Mesothelial cell of epicardium (in vitro differentiated cells): ENCODE measurements around the gene SPATA6. TPM values are rescaled to one million over a fixed set of nuclear protein-coding genes. Genes with fewer than 3 reads are reported as not detected.
"Not testable (repeated sequence)": the region's sequence is repeated elsewhere in the genome, so short reads cannot be mapped to it uniquely, and the experiment has no call there.

Experiments used
- DNase-seq, 2 experiments: peaks; one replicate each; pipeline ENCODE4 v3.0.0; 2021; ENCODE audit warnings: low spot score in 2 of 2; ENCODE audit not compliant: unreplicated experiment in 2 of 2
- H3K27ac Mint-ChIP-seq: 2 replicates; pipeline ENCODE4 v1.8.0; 2021; ENCODE audit warnings: mixed read lengths
- H3K27me3 Mint-ChIP-seq: 2 replicates; pipeline ENCODE4 v1.8.0; 2021; ENCODE audit warnings: low read depth, mixed read lengths
- H3K36me3 Mint-ChIP-seq: 2 replicates; pipeline ENCODE4 v1.8.0; 2021; ENCODE audit warnings: mixed read lengths
- H3K4me1 Mint-ChIP-seq: 2 replicates; pipeline ENCODE4 v1.8.0; 2021; ENCODE audit warnings: mixed read lengths
- H3K4me3 Mint-ChIP-seq: 2 replicates; pipeline ENCODE4 v1.8.0; 2021; ENCODE audit warnings: mild to moderate bottlenecking, moderate library complexity, mixed read lengths
- H3K9me3 Mint-ChIP-seq: 2 replicates; pipeline ENCODE4 v1.8.0; 2021; ENCODE audit warnings: mixed read lengths
- total RNA-seq: library from RNA; stranded (reverse); gene quantifications from 3 replicates; pipeline ENCODE4 v1.2.1, GENCODE V29; 2021
- TF ChIP-seq, protein P1 (sequence below): fragments of 200-600 bp; sonication (generic); IDR thresholded peaks from one replicate; pipeline ENCODE4 v1.5.0; 2021; ENCODE audit warnings: antibody characterized with exemption; ENCODE audit not compliant: unreplicated experiment

Gene SPATA6
- total RNA-seq, 1 donor from 2014 or later = 17.9 TPM

DNA sequence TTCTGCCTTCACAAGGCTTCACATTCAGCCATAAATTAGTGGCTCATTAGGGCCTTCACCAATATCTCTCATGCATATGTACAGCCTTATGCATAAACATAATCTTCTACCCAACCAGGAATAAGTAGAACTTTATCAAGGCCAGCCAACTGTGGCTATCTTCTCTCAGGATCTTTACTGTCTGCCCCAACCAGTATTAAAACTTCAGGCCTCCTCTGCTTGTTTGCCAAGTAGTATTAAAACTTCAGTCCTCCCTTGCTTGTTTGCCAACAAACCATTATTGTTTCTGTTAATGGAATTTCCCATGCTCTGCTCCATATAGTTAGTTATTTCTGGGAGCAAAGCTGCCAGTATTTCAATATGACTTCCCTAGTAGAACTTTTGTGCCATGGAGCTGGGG lies 169.4 kb downstream of the SPATA6 start:
- no peak for DNase-seq
- Mint-ChIP-seq H3K36me3 (peaks cover 11% of the 10 kb centered on the region), H3K27me3 (no peaks in the 10 kb centered on the region), H3K9me3 (peaks cover 29% of the 10 kb centered on the region), H3K4me3 (no peak overlapping the region), H3K27ac (no peak overlapping the region), H3K4me1 (no peaks in the 10 kb centered on the region)
- TF ChIP-seq, protein P1, sequence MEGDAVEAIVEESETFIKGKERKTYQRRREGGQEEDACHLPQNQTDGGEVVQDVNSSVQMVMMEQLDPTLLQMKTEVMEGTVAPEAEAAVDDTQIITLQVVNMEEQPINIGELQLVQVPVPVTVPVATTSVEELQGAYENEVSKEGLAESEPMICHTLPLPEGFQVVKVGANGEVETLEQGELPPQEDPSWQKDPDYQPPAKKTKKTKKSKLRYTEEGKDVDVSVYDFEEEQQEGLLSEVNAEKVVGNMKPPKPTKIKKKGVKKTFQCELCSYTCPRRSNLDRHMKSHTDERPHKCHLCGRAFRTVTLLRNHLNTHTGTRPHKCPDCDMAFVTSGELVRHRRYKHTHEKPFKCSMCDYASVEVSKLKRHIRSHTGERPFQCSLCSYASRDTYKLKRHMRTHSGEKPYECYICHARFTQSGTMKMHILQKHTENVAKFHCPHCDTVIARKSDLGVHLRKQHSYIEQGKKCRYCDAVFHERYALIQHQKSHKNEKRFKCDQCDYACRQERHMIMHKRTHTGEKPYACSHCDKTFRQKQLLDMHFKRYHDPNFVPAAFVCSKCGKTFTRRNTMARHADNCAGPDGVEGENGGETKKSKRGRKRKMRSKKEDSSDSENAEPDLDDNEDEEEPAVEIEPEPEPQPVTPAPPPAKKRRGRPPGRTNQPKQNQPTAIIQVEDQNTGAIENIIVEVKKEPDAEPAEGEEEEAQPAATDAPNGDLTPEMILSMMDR = no peak

DNA sequence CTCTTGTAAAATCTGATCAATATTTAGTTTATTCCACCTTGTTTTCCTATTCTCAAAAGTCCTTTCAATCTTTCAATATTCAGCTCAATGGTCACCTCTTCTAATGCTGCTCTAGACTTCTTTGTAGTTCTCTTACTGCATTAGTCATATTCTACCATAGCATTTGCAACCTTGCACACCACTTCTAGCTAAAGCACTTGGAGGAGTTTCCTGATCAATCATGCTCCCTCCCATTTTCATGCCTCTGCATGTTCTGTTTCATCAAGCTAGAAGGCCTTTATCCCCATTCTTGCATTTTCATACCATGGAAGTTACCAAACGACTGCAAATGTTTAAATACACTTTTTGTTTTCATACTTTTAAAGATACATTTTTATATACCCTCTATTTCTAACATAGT lies 177.3 kb downstream of the SPATA6 start:
- peaks cover 3% of the 10 kb centered on the region for H3K9me3 Mint-ChIP-seq
- H3K4me1 Mint-ChIP-seq = no peaks in the 10 kb centered on the region
- DNase-seq = no peak
- H3K27ac Mint-ChIP-seq = no peak overlapping the region
- no peaks in the 10 kb centered on the region for H3K27me3 Mint-ChIP-seq
- H3K36me3 Mint-ChIP-seq = peaks cover 2% of the 10 kb centered on the region
- no peak overlapping the region for H3K4me3 Mint-ChIP-seq
- TF ChIP-seq, protein P1 = no peak

DNA sequence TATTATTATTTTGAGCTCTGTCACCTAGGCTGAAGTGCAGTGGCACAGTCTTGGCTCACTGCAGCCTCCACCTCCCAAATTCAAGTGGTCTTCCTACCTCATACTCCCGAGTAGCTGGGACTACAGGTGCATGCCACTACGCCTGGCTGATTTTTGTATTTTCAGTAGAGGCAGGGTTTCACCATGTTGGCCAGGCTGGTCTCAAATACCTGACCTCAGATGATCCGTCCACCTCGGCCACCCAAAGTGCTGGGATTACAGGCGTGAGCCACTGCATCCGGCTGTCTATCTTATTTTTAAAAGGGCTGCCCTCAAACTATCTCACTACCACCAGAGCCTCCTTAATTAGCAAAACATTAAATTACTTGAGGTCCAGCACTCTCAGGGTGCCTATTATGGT lies 177.9 kb downstream of the SPATA6 start:
- not testable (repeated sequence) for H3K36me3 Mint-ChIP-seq, H3K27me3 Mint-ChIP-seq, H3K27ac Mint-ChIP-seq, DNase-seq, H3K4me3 Mint-ChIP-seq, H3K4me1 Mint-ChIP-seq, H3K9me3 Mint-ChIP-seq

DNA sequence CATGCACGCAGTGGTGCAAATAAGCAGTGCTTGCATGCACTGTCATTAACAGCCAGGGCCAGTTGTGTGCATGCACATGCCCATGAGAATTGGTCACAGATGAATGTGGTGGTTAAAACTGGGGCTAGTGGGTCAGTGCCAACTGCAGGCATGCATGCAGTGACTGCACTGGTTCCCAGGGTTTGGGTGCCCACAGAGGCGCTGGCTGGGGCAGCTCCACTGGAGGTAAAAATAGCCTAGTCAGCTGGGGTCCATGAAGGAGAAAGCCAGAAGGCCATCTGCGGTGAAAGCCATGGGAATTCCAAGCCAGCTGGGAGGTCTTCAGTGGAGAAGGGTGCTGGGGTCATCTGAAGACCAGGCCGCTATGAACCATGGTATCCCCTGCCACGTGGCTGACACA lies 179.3 kb downstream of the SPATA6 start:
- H3K27ac Mint-ChIP-seq = no peak overlapping the region
- peaks cover 11% of the 10 kb centered on the region for H3K9me3 Mint-ChIP-seq
- H3K4me3 Mint-ChIP-seq = no peak overlapping the region
- DNase-seq = no peak
- no peaks in the 10 kb centered on the region for H3K4me1 Mint-ChIP-seq
- TF ChIP-seq, protein P1 = no peak
- no peaks in the 10 kb centered on the region for H3K27me3 Mint-ChIP-seq
- H3K36me3 Mint-ChIP-seq = peaks cover 2% of the 10 kb centered on the region

DNA sequence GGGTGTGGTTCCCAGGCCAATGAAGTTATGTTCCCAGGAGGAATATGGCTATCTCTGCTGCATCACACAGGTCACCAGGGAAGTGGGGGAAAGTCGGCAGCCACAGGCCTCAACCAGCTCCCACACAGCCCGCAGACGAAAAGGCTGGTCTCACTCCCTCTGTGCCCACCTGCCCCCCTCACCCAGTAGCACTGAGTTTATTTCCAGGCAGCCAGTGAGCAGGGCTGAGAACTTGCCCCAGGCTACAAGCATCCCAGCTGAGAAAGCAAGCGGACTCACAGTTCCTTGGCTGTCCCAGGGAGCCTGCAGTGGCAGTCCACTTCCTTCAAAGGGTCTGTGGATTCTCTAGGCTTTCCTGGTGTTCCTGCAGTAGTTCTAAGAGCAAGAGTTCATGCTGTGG lies 180.6 kb downstream of the SPATA6 start:
- Mint-ChIP-seq H3K4me3 (no peak overlapping the region), H3K27ac (no peak overlapping the region), H3K36me3 (peaks cover 2% of the 10 kb centered on the region), H3K4me1 (no peaks in the 10 kb centered on the region), H3K9me3 (peaks cover 14% of the 10 kb centered on the region), H3K27me3 (no peaks in the 10 kb centered on the region)
- TF ChIP-seq, protein P1 = no peak
- DNase-seq = no peak

DNA sequence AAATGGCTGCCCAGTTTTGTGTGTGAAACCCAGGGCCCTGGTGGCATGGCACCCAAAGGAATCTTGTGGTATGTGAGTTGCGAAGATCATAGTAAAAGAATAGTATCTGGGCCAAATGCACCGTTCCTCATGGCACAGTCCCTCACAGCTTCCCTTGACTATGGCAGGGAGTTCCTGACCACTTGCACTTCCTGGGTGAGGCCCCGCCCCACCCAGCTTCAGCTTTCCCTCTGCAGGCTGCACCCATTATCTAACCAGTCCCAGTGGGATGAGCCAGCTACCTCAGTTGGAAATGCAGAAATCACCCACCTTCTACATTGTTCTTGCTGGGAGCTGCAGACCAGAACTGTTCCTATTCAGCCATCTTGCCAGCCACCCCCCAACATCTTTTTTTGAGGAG lies 186.5 kb downstream of the SPATA6 start:
- Mint-ChIP-seq H3K9me3 (peaks cover 22% of the 10 kb centered on the region), H3K4me3 (no peak overlapping the region), H3K27me3 (no peaks in the 10 kb centered on the region), H3K27ac (no peak overlapping the region), H3K36me3 (peaks cover 2% of the 10 kb centered on the region), H3K4me1 (no peaks in the 10 kb centered on the region)
- DNase-seq = no peak
- TF ChIP-seq, protein P1 = no peak

DNA sequence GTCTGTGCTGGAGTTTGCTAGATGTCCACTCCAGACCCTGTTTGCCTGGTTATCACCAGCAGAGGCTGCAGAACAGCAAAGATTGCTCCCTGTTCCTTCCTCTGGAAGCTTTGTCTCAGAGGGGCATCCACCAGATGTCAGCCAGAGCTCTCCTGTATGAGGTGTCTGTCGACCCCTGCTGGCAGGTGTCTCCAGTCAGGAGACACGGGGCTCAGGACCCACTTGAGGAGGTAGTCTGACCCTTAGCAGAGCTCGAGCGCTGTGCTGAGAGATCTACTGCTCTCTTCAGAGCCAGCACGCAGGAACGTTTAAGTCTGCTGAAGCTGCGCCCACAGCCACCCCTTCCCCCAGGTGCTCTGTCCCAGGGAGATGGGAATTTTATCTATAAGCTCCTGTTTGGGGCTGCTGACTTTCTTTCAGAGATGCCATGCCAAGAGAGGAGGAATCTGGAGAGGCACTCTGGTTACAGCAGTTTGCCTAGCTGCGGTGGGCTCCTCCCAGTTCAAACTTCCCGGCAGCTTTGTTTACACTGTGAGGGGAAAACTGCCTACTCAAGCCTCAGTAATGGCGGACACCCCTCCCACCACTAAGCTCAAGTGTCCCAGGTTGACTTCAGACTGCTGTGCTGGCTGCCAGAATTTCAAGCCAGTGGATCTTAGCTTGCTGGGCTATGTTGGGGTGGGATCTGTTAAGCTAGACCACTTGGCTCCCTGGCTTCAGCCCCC lies 187.1 kb downstream of the SPATA6 start:
- H3K4me3 Mint-ChIP-seq, H3K27me3 Mint-ChIP-seq, DNase-seq, H3K4me1 Mint-ChIP-seq, H3K36me3 Mint-ChIP-seq, H3K27ac Mint-ChIP-seq: not testable (repeated sequence)
- peaks cover 24% of the 10 kb centered on the region for H3K9me3 Mint-ChIP-seq

DNA sequence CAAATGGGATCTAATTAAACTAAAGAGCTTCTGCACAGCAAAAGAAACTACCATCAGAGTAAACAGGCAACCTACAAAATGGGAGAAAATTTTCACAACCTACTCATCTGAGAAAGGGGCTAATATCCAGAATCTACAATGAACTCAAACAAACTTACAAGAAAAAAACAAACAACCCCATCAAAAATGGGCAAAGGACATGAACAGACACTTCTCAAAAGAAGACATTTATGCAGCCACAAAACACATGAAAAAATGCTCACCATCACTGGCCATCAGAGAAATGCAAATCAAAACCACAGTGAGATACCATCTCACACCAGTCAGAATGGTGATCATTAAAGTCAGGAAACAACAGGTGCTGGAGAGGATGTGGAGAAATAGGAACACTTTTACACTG lies 189.7 kb downstream of the SPATA6 start:
- DNase-seq, H3K36me3 Mint-ChIP-seq, H3K27ac Mint-ChIP-seq, H3K27me3 Mint-ChIP-seq, H3K4me3 Mint-ChIP-seq, H3K4me1 Mint-ChIP-seq: not testable (repeated sequence)
- peaks cover 23% of the 10 kb centered on the region for H3K9me3 Mint-ChIP-seq

DNA sequence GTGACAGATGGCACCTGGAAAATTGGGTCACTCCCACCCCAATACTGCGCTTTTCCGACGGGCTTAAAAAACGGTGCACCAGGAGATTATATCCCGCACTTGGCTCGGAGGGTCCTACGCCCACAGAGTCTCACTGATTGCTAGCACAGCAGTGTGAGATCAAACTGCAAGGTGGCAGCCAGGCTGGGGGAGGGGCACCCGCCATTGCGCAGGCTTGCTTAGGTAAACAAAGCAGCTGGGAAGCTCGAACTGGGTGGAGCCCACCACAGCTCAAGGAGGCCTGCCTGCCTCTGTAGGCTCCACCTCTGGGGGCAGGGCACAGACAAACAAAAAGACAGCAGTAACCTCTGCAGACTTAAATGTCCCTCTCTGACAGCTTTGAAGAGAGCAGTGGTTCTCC lies 194.6 kb downstream of the SPATA6 start:
- not testable (repeated sequence) for H3K4me3 Mint-ChIP-seq, H3K36me3 Mint-ChIP-seq, DNase-seq, H3K27ac Mint-ChIP-seq, H3K4me1 Mint-ChIP-seq, H3K27me3 Mint-ChIP-seq
- H3K9me3 Mint-ChIP-seq = peaks cover 47% of the 10 kb centered on the region
